ENCODE measurements around the gene GALNTL6. TPM values are rescaled to one million over a fixed set of nuclear protein-coding genes. Genes with fewer than 3 reads are reported as not detected.

The GALNTL6 gene
- total RNA-seq, 1 donor from 2014 or later: 0.22 TPM

GRCh38 chr4:173061160-173061559 is 1248.0 kb downstream of the GALNTL6 start:
- intact Hi-C loops (cut with DNase I): no loop called here
- DNase-seq (ENCODE audit: low spot score) (no peak), ATAC-seq (no peak)

GRCh38 chr4:173073939-173074500 is 1260.8 kb downstream of the GALNTL6 start:
- no peak for ATAC-seq

GRCh38 chr4:173074501-173074946 is 1261.3 kb downstream of the GALNTL6 start:
- intact Hi-C loops (cut with DNase I): no loop called here
- no peak for ATAC-seq
- DNase-seq (ENCODE audit: low spot score): no peak

More at GRCh38 chr4:173073939-173074500, 1260.8 kb downstream of the GALNTL6 start:
- intact Hi-C loops (cut with DNase I): no loop called here
- DNase-seq (ENCODE audit: low spot score): no peak

- DNase-seq (ENCODE audit: low spot score) (no peak), ATAC-seq (no peak)
- intact Hi-C loops (cut with DNase I): no loop called here
These were observed 1263.9 kb downstream of the GALNTL6 start for GRCh38 chr4:173076903-173077634.

GRCh38 chr4:173088144-173088543 is 1274.9 kb downstream of the GALNTL6 start:
- no peak for ATAC-seq
- no peak for DNase-seq (ENCODE audit: low spot score)
- intact Hi-C loops (cut with DNase I): no loop called here
